Stimulated activated CD4-positive, alpha-beta T cell treated with anti-CD3 and anti-CD28 coated beads, Interleukin-15, amount 100 ng/mL, for 1 hour (primary cell): Measurements from ENCODE around the gene PTPRN2.

Experiments
- DNase-seq, 2 donors: peaks; one replicate each; pipeline ENCODE4 v3.0.0-alpha.2; 2020; ENCODE audit warnings: low read depth in 1 of 2, low spot score in 1 of 2

PTPRN2 gene

GRCh38 chr7:158272091-158272490 is 315.5 kb downstream of the PTPRN2 start:
- no peak for DNase-seq

GRCh38 chr7:158271646-158272045 is 316.0 kb downstream of the PTPRN2 start:
- no peak for DNase-seq

- no peak for DNase-seq
Measured at GRCh38 chr7:158270856-158271413, 316.7 kb downstream of the PTPRN2 start.

- no peak for DNase-seq
Measured at GRCh38 chr7:158270106-158270775, 317.4 kb downstream of the PTPRN2 start.

- DNase-seq, result no peak
Measured at GRCh38 chr7:158268816-158269535, 318.6 kb downstream of the PTPRN2 start.

GRCh38 chr7:158267742-158268435 is 319.7 kb downstream of the PTPRN2 start:
- DNase-seq, result no peak

- DNase-seq, result no peak
Measured at GRCh38 chr7:158266817-158267741, 320.5 kb downstream of the PTPRN2 start.

GRCh38 chr7:158266426-158266816 is 321.2 kb downstream of the PTPRN2 start:
- DNase-seq, result no peak

- no peak for DNase-seq
Measured at GRCh38 chr7:158265743-158266080, 321.9 kb downstream of the PTPRN2 start.

GRCh38 chr7:158264881-158265742 is 322.5 kb downstream of the PTPRN2 start:
- no peak for DNase-seq

GRCh38 chr7:158263964-158264748 is 323.5 kb downstream of the PTPRN2 start:
- DNase-seq, result no peak

- DNase-seq, result no peak
Measured at GRCh38 chr7:158263110-158263963, 324.3 kb downstream of the PTPRN2 start.

GRCh38 chr7:158262284-158263109 is 325.1 kb downstream of the PTPRN2 start:
- DNase-seq, result no peak

- DNase-seq, result no peak
Measured at GRCh38 chr7:158261362-158262235, 326.0 kb downstream of the PTPRN2 start.

GRCh38 chr7:158260567-158261361 is 326.9 kb downstream of the PTPRN2 start:
- DNase-seq, result no peak
